HEK293T (cell line): ENCODE measurements around the gene NIP7.

ENCODE experiments used
- CTCF ChIA-PET: fragments of 350-600 bp; formaldehyde crosslinking; extraction: SDS; loops from one replicate; lab custom pipeline; 2021; ENCODE audit warnings: antibody characterized with exemption, inconsistent platforms; lab: Yijun Ruan, JAX
- POLR2A ChIA-PET: fragments of 350-600 bp; formaldehyde crosslinking; extraction: SDS; loops from one replicate; lab custom pipeline; 2020; ENCODE audit warnings: antibody characterized with exemption, inconsistent platforms; lab: Yijun Ruan, JAX
- DNase-seq: peaks from one replicate; pipeline ENCODE4 v3.0.0; 2012; ENCODE audit warnings: mixed read lengths; ENCODE audit errors: extremely low spot score
- ARNT ChIP-seq: fragments of 450-650 bp; IDR thresholded peaks from 2 replicates; pipeline ENCODE4 v1.6.1; 2017; ENCODE audit warnings: mild to moderate bottlenecking
- BHLHE40 ChIP-seq: fragments of 450-650 bp; IDR thresholded peaks from 2 replicates; pipeline ENCODE4 v1.6.1; 2016; ENCODE audit warnings: mild to moderate bottlenecking, moderate library complexity, borderline replicate concordance
- CTBP1 ChIP-seq: fragments of 450-650 bp; IDR thresholded peaks from 2 replicates; pipeline ENCODE4 v1.6.1; 2016; ENCODE audit warnings: borderline replicate concordance
- ELF4 ChIP-seq: fragments of 450-650 bp; IDR thresholded peaks from 2 replicates; pipeline ENCODE4 v1.6.1; 2017; ENCODE audit warnings: antibody characterized with exemption
- FOXA1 ChIP-seq: fragments of 450-650 bp; IDR thresholded peaks from 2 replicates; pipeline ENCODE4 v1.6.1; 2016; ENCODE audit warnings: mild to moderate bottlenecking
- FOXK2 ChIP-seq: fragments of 450-650 bp; IDR thresholded peaks from 2 replicates; pipeline ENCODE4 v1.6.1; 2016; ENCODE audit warnings: mild to moderate bottlenecking
- FOXM1 ChIP-seq: fragments of 450-650 bp; IDR thresholded peaks from 2 replicates; pipeline ENCODE4 v1.6.1; 2017; ENCODE audit warnings: mild to moderate bottlenecking, borderline replicate concordance
- HDGF ChIP-seq: fragments of 450-650 bp; IDR thresholded peaks from 2 replicates; pipeline ENCODE4 v1.6.1; 2017; ENCODE audit warnings: antibody characterized with exemption, borderline replicate concordance
- L3MBTL2 ChIP-seq: fragments of 450-650 bp; conservative IDR thresholded peaks from 2 replicates; pipeline ENCODE4 v1.6.1; 2016; ENCODE audit warnings: mild to moderate bottlenecking
- LEF1 ChIP-seq: fragments of 450-650 bp; IDR thresholded peaks from 2 replicates; pipeline ENCODE4 v1.6.1; 2017; ENCODE audit warnings: mild to moderate bottlenecking, borderline replicate concordance
- NFRKB ChIP-seq: fragments of 450-650 bp; IDR thresholded peaks from 2 replicates; pipeline ENCODE4 v1.6.1; 2016; ENCODE audit warnings: mild to moderate bottlenecking, moderate library complexity
- SP1 ChIP-seq: fragments of 450-650 bp; IDR thresholded peaks from 2 replicates; pipeline ENCODE4 v1.6.1; 2017
- SUZ12 ChIP-seq: fragments of 450-650 bp; IDR thresholded peaks from 2 replicates; pipeline ENCODE4 v1.6.1; 2016; ENCODE audit warnings: mild to moderate bottlenecking
- TARDBP ChIP-seq: fragments of 450-650 bp; IDR thresholded peaks from 2 replicates; pipeline ENCODE4 v1.6.1; 2016
- ZNF384 ChIP-seq: fragments of 450-650 bp; IDR thresholded peaks from 2 replicates; pipeline ENCODE4 v1.6.1; 2016
- TF ChIP-seq, protein P1 (sequence below): fragments of 450-650 bp; IDR thresholded peaks from 2 replicates; pipeline ENCODE4 v1.6.1; 2016

NIP7 gene

DNA sequence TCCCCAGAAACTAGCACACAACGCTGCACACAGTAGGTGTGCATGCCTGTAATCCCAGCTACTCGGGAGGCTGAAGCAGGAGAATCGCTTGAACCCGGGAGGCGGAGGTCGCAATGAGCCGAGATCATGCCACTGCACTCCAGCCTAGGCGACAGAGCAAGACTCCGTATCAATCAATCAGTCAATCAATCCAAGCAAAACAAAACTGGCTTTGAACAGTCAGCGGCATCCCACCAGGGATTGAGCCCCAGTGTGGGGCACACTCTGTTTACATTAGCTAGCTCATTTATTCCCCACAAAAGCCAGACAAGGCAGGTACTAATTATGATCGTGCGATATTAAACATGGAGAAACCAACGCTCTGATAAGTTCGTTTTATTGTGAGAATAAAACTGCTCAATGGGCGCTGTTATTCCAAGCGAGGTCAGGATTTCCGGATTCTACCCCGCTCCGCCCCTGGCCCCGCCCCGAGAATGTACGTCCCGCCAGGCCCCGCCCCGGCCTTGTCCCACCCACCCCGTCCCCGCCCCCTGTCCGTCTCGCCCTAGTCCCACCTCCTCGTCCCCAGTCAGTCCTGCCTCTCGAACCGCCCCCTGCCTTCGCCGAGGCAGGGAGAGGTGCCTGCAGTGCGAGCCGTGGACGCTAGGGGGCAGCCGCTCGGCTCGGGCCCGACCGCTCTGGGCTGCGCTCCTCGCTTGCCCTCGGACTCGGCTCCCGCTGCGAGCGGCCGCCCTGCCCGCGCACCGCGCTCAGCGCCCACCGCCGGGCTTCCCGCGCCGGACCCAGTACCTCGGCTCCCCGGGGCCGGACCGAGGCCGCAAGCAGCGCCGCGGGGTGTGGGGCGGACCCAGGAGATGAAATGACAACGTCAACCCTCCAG, 28.7 kb upstream of the NIP7 start, which contains the start of gene VPS4A:
TSS of gene VPS4A (plus strand) at position 698 of the 880 bp plus-strand sequence. CDS start at position 860, 162 bp downstream.
- peak; percentile 99 for DNase-seq
- POLR2A ChIA-PET = no interaction called here
- TF ChIP-seq NFRKB (no peak), FOXM1 (0 out of 2 replicates have a peak, but pooled peaks have one; percentile 8), ELF4 (0 out of 2 replicates have a peak, but pooled peaks have one; percentile 24), LEF1 (no peak), HDGF (no peak), ARNT (peak; percentile 61; the same call in 1 of the 2 replicates)
- TF ChIP-seq, protein P1, sequence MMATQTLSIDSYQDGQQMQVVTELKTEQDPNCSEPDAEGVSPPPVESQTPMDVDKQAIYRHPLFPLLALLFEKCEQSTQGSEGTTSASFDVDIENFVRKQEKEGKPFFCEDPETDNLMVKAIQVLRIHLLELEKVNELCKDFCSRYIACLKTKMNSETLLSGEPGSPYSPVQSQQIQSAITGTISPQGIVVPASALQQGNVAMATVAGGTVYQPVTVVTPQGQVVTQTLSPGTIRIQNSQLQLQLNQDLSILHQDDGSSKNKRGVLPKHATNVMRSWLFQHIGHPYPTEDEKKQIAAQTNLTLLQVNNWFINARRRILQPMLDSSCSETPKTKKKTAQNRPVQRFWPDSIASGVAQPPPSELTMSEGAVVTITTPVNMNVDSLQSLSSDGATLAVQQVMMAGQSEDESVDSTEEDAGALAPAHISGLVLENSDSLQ = peak; percentile 92
- CTCF ChIA-PET = interaction anchor here (0.6 kb wide), 1 partner anchor 32 kb away, joined by 3 read pairs; no protein-coding TSS in a partner anchor

DNA sequence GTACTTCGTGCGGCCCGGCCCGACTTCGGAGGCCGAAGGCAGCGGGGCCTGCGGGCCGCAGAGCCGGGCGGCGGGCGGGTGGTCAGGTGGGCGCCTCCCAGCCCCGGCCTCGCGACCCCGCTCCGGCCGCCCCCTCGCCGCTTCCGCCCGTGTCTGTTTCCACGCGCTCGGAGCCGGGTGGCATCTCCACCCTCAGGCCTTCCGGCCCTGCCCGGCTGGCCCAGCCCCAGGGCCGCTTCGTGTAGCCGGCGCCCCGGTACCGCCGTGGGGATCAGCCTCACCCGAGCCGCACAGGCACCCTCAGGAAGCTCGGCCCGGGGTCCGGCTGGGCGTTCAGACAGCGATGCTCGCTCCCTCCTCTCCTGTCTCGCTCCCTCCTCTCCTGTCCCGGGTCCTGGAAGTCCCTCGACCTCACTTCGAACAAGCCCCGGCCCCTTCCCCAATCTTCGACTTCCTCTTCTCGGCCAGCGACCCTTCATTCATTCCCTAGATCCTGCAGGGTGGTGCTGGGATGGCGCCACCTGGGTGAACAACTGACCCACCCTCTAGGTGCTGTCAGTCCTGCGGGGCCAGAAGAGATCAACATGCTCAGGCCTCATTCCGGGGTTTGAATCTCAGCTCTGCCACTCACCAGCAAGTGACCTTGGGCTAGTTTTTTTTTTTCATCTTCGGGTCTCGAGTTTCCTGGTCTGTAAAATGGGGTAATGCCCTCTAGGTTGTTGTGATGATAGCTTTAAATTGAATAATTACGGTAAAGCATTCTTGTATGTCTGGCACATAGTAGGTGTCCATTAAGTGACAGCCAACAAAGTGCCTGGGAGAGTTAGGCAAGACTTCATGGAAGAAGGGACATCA, 27.8 kb upstream of the NIP7 start:
- TF ChIP-seq LEF1 = no peak
- no peak for TF ChIP-seq ARNT
- no peak for TF ChIP-seq BHLHE40
- peak; percentile 30; the same call in 1 of the 2 replicates for TF ChIP-seq ZNF384
- no peak for TF ChIP-seq FOXM1
- no peak for TF ChIP-seq NFRKB
- TF ChIP-seq CTBP1 = no peak
- no peak for TF ChIP-seq SUZ12
- no peak for TF ChIP-seq ELF4
- TF ChIP-seq, protein P1 = peak; percentile 2; the same call in 1 of the 2 replicates
- no peak for TF ChIP-seq FOXA1
- no peak for TF ChIP-seq FOXK2
- DNase-seq = peak; percentile 31
- POLR2A ChIA-PET = interaction anchor here (0.6 to 2.0 kb wide), 4 partner anchors 8 to 21 kb away, joined by 3 to 5 read pairs (median 3); no protein-coding TSS in a partner anchor
- CTCF ChIA-PET = interaction anchor here (0.6 to 1.0 kb wide), 2 partner anchors 136 to 608 kb away, joined by 3 to 4 read pairs; no protein-coding TSS in a partner anchor

DNA sequence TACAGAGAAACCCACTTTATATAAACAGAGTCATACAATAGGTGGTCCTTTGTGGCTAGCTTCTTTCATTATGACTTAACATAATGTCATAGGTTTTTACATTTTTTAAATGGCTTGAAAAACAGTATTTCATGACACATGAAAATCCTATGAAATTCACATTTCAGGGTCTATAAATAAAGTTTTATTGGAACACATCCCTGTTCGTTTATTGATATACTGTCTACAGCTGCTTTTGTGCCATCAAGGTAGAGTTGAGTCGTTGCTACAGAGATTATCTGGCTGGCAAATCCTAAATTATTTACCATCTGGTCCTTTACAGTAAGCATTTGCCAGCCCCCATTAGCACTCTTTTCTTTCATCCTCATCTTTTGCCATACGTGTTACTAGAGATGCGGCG, 26.1 kb upstream of the NIP7 start:
- no peak for TF ChIP-seq FOXA1

DNA sequence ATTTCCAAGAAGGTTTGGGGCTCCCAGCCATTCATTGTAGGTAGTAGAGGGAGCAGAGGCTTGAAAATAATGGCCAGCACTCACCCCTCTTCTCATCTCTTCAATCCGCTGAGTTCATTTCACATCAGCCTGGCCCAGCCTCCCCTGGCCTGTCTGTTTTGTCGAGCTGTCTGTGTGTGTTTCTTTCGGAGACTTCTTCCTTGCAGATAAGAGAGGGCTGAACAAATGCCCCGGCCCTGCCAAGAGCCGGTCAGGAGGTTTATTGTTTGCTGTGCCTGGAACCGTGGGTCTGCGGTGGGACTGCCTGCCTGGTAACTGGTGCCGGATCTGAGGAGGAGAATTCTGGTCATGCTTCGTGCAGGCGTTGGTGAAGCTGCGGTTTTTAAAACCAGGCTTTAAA, 25.0 kb upstream of the NIP7 start:
- CTCF ChIA-PET = no interaction called here
- POLR2A ChIA-PET = interaction anchor here (1.9 kb wide), 1 partner anchor 15 kb away, joined by 5 read pairs; the partner anchor contains the start of gene PDF
- no peak for TF ChIP-seq SP1
- no peak for TF ChIP-seq TARDBP
- TF ChIP-seq BHLHE40 = no peak
- no peak for TF ChIP-seq ARNT
- TF ChIP-seq, protein P1 = no peak
- no peak for TF ChIP-seq L3MBTL2
- TF ChIP-seq SUZ12 = no peak
- no peak for TF ChIP-seq ELF4
- no peak for TF ChIP-seq LEF1
- no peak for TF ChIP-seq FOXM1
- TF ChIP-seq FOXA1 = no peak
- TF ChIP-seq FOXK2 = no peak
- no peak for TF ChIP-seq CTBP1
- TF ChIP-seq HDGF = no peak
- TF ChIP-seq NFRKB = no peak
- no peak for TF ChIP-seq ZNF384
- DNase-seq = no peak

More for the DNA sequence above, 26.1 kb upstream of the NIP7 start:
- DNase-seq = no peak
- ChIA-PET POLR2A (interaction anchor here (2.0 kb wide), 1 partner anchor 10 kb away, joined by 5 read pairs; no protein-coding TSS in a partner anchor), CTCF (no interaction called here)

DNA sequence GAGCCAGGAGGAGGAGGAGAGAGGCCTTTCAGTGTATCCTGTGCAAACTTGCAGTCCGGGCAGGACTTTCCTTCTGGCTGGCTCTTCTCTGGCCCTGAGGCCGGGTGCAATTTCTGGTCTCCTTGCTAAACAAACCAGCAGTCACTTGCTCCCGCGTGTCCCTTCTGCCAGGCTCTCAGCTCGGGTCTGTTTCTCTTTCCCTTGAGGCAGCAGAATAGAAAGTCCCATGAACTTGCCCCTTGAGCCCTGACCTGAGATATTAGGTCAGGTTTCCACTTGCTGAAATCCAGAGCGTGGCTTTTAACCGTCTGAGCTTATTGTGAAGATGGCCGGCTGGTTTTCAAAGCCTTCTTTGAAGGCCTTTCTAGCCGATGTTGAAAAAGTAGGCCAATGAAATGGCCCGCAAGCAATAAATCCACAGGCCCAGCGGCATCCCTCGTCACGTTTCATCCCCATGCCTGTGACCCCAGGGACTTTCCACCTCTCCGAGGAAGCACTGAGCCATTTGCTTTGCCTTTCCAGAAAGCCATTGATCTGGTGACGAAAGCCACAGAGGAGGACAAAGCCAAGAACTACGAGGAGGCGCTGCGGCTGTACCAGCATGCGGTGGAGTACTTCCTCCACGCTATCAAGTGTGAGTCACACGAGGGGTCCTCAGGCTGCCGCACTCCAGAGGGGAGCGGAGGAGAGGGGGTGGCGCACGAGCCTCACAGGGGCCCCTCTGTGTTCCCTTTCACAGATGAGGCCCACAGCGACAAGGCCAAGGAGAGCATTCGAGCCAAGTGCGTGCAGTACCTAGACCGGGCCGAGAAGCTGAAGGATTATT, 23.9 kb upstream of the NIP7 start:
- ChIA-PET CTCF (no interaction called here), POLR2A (interaction anchor here (1.2 to 1.9 kb wide), 2 partner anchors 10 to 14 kb away, joined by 4 to 5 read pairs; partner anchors contain the start of gene PDF)
- TF ChIP-seq CTBP1 (no peak), FOXK2 (no peak), SP1 (no peak), NFRKB (no peak), ARNT (no peak), TARDBP (no peak), FOXA1 (no peak), ZNF384 (no peak), BHLHE40 (no peak), FOXM1 (no peak)
- TF ChIP-seq, protein P1 = no peak
- no peak for DNase-seq
